Activated naive CD4-positive, alpha-beta T cell treated with anti-CD3 and anti-CD28 coated beads, Interleukin-2, amount 50 U/mL, for 72 hours (primary cell): ENCODE data around the gene LMO3. TPM values are rescaled to one million over a fixed set of nuclear protein-coding genes. Genes with fewer than 3 reads are reported as not detected.

Source experiments
- ATAC-seq, 2 donors: fragments of 150-1000 bp; cut with Tn5 transposase; 2 replicates each; pipeline ENCODE4 v1.10.0; 2021; ENCODE audit warnings: mild to moderate bottlenecking in 2 of 2, moderate library complexity in 2 of 2
- DNase-seq, 2 donors: peaks; one replicate each; pipeline ENCODE4 v3.0.0; 2021 to 2022; ENCODE audit warnings: low spot score in 2 of 2
- H3K27ac Mint-ChIP-seq, 2 donors: one replicate each; pipeline ENCODE4 v1.8.0; 2022; ENCODE audit warnings: mild to moderate bottlenecking in 2 of 2, mixed read lengths in 2 of 2
- H3K36me3 Mint-ChIP-seq, 2 donors: one replicate each; pipeline ENCODE4 v1.8.0; 2022; ENCODE audit warnings: mixed read lengths in 2 of 2
- H3K9me3 Mint-ChIP-seq, 2 donors: one replicate each; pipeline ENCODE4 v1.8.0; 2022; ENCODE audit warnings: mixed read lengths in 2 of 2
- total RNA-seq, 2 donors: library from RNA; stranded (reverse); gene quantifications; one replicate each; pipeline ENCODE4 v1.2.3, GENCODE V29; 2022

LMO3 gene
- total RNA-seq, 2 donors from 2014 or later, result not detected

GRCh38 chr12:16604596-16605252, 1.2 kb downstream of the LMO3 start:
- peaks cover 5 to 19% of the 10 kb centered on the region in 2 donors for H3K36me3 Mint-ChIP-seq
- ATAC-seq, result no peak
- H3K27ac Mint-ChIP-seq, result no peak overlapping the region
- peaks cover 7 to 13% of the 10 kb centered on the region in 2 donors for H3K9me3 Mint-ChIP-seq
- no peak for DNase-seq

- DNase-seq (no peak), ATAC-seq (no peak)
- peaks cover 5 to 19% of the 10 kb centered on the region in 2 donors for H3K36me3 Mint-ChIP-seq
- H3K27ac Mint-ChIP-seq, result no peak overlapping the region
- peaks cover 7 to 14% of the 10 kb centered on the region in 2 donors for H3K9me3 Mint-ChIP-seq
Measured at GRCh38 chr12:16603916-16604575, 1.9 kb downstream of the LMO3 start.

GRCh38 chr12:16603260-16603915, 2.6 kb downstream of the LMO3 start:
- no peak for DNase-seq
- peaks cover 7 to 16% of the 10 kb centered on the region in 2 donors for H3K9me3 Mint-ChIP-seq
- no peak overlapping the region for H3K27ac Mint-ChIP-seq
- ATAC-seq, result no peak
- H3K36me3 Mint-ChIP-seq, result peaks cover 5 to 19% of the 10 kb centered on the region in 2 donors

GRCh38 chr12:16602412-16602811, 3.5 kb downstream of the LMO3 start:
- H3K9me3 Mint-ChIP-seq, result peaks cover 7 to 12% of the 10 kb centered on the region in 2 donors
- no peak for ATAC-seq

GRCh38 chr12:16600525-16600924, 5.4 kb downstream of the LMO3 start:
- ATAC-seq, result no peak
- peaks cover 7 to 9% of the 10 kb centered on the region in 2 donors for H3K9me3 Mint-ChIP-seq
- no peak for DNase-seq
- H3K27ac Mint-ChIP-seq, result no peak overlapping the region
- H3K36me3 Mint-ChIP-seq, result peaks cover under 1% of the 10 kb centered on the region in 2 donors

More at GRCh38 chr12:16602412-16602811, 3.5 kb downstream of the LMO3 start:
- no peak overlapping the region for H3K27ac Mint-ChIP-seq
- peaks cover 5 to 13% of the 10 kb centered on the region in 2 donors for H3K36me3 Mint-ChIP-seq
- no peak for DNase-seq

GRCh38 chr12:16599081-16599480, 6.9 kb downstream of the LMO3 start:
- no peak for DNase-seq
- no peak for ATAC-seq
- peaks cover 7 to 9% of the 10 kb centered on the region in 2 donors for H3K9me3 Mint-ChIP-seq
- no peaks in the 10 kb centered on the region for H3K36me3 Mint-ChIP-seq
- no peak overlapping the region for H3K27ac Mint-ChIP-seq

- DNase-seq (no peak), ATAC-seq (no peak)
- H3K27ac Mint-ChIP-seq, result no peak overlapping the region
- H3K9me3 Mint-ChIP-seq, result peaks cover 4 to 7% of the 10 kb centered on the region in 2 donors
- no peaks in the 10 kb centered on the region for H3K36me3 Mint-ChIP-seq
Measured at GRCh38 chr12:16594797-16595196, 11.2 kb downstream of the LMO3 start.

GRCh38 chr12:16593546-16593945, 12.4 kb downstream of the LMO3 start:
- no peak for DNase-seq
- Mint-ChIP-seq H3K36me3 (no peaks in the 10 kb centered on the region), H3K27ac (no peak overlapping the region), H3K9me3 (peaks cover 4% of the 10 kb centered on the region in 2 donors)
- no peak for ATAC-seq

- DNase-seq (no peak), ATAC-seq (no peak)
- peaks cover 4% of the 10 kb centered on the region in 2 donors for H3K9me3 Mint-ChIP-seq
- no peak overlapping the region for H3K27ac Mint-ChIP-seq
- no peaks in the 10 kb centered on the region for H3K36me3 Mint-ChIP-seq
Measured at GRCh38 chr12:16590645-16591044, 15.3 kb downstream of the LMO3 start.

GRCh38 chr12:16588812-16589211, 17.1 kb downstream of the LMO3 start:
- no peak for ATAC-seq
- no peak overlapping the region for H3K27ac Mint-ChIP-seq
- peaks cover 9 to 14% of the 10 kb centered on the region in 2 donors for H3K9me3 Mint-ChIP-seq
- H3K36me3 Mint-ChIP-seq, result no peaks in the 10 kb centered on the region
- DNase-seq, result no peak

GRCh38 chr12:16587514-16587913, 18.4 kb downstream of the LMO3 start:
- H3K9me3 Mint-ChIP-seq, result peaks cover 19 to 24% of the 10 kb centered on the region in 2 donors
- no peaks in the 10 kb centered on the region for H3K36me3 Mint-ChIP-seq
- no peak for ATAC-seq
- H3K27ac Mint-ChIP-seq, result no peak overlapping the region
- no peak for DNase-seq

GRCh38 chr12:16587110-16587453, 18.9 kb downstream of the LMO3 start:
- DNase-seq (no peak), ATAC-seq (no peak)
- Mint-ChIP-seq H3K9me3 (peaks cover 22 to 28% of the 10 kb centered on the region in 2 donors), H3K27ac (no peak overlapping the region), H3K36me3 (no peaks in the 10 kb centered on the region)

- no peaks in the 10 kb centered on the region for H3K36me3 Mint-ChIP-seq
- H3K27ac Mint-ChIP-seq, result no peak overlapping the region
- DNase-seq (no peak), ATAC-seq (no peak)
- H3K9me3 Mint-ChIP-seq, result peaks cover 24 to 29% of the 10 kb centered on the region in 2 donors
Measured at GRCh38 chr12:16586350-16587109, 19.4 kb downstream of the LMO3 start.

- no peak overlapping the region for H3K27ac Mint-ChIP-seq
- H3K36me3 Mint-ChIP-seq, result no peaks in the 10 kb centered on the region
- DNase-seq (no peak), ATAC-seq (no peak)
- H3K9me3 Mint-ChIP-seq, result peaks cover 20 to 25% of the 10 kb centered on the region in 2 donors
Measured at GRCh38 chr12:16585781-16586180, 20.2 kb downstream of the LMO3 start.

GRCh38 chr12:16583969-16584745, 21.8 kb downstream of the LMO3 start:
- no peaks in the 10 kb centered on the region for H3K36me3 Mint-ChIP-seq
- ATAC-seq, result no peak

GRCh38 chr12:16581416-16581815, 24.5 kb downstream of the LMO3 start:
- Mint-ChIP-seq H3K36me3 (no peaks in the 10 kb centered on the region), H3K9me3 (peaks cover 20 to 26% of the 10 kb centered on the region in 2 donors), H3K27ac (no peak overlapping the region)
- ATAC-seq (no peak), DNase-seq (no peak)

More at GRCh38 chr12:16583969-16584745, 21.8 kb downstream of the LMO3 start:
- DNase-seq, result no peak
- peaks cover 20 to 25% of the 10 kb centered on the region in 2 donors for H3K9me3 Mint-ChIP-seq
- no peak overlapping the region for H3K27ac Mint-ChIP-seq
